Activated CD8-positive, alpha-beta memory T cell treated with anti-CD3 and anti-CD28 coated beads for 36 hours (primary cell): ENCODE results near the gene FAM83B. TPM values are rescaled to one million over a fixed set of nuclear protein-coding genes. Genes with fewer than 3 reads are reported as not detected.
"Not testable (repeated sequence)": the region's sequence is repeated elsewhere in the genome, so short reads cannot be mapped to it uniquely, and the experiment has no call there.

Experiments used
- CTCF ChIA-PET: fragments of 350-600 bp; sonication (Branson Sonifier 250); formaldehyde crosslinking; loops from one replicate; lab custom pipeline; 2021; ENCODE audit warnings: antibody characterized with exemption; lab: Charles Lee
- POLR2A ChIA-PET: fragments of 350-600 bp; sonication (Branson Sonifier 250); formaldehyde crosslinking; loops from one replicate; lab custom pipeline; 2021; ENCODE audit warnings: antibody characterized with exemption; lab: Charles Lee
- total RNA-seq, 2 experiments: library from RNA; stranded (reverse); gene quantifications; one replicate each; pipeline ENCODE4 v1.2.3, GENCODE V29; 2021

FAM83B gene
- total RNA-seq, 2 experiments from 2014 or later: not detected

DNA sequence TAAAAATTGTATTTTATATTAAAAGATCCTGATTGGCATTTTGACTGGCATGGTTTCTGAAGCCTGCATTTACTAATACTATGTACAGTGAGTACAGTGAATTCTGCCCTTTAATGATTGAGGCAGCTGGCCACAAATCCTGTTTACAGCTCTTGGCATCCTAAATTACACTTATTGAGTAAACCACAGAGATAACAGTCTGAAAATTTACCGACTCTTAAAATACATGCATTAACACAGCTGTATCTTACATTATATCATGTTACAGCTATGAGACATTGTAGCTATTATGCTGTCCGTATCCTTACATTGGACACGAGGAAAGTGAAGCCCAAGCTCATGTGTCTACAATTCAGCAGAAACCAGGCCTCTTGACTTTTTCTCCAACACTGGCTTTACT lies 90.8 kb downstream of the FAM83B start:
- ChIA-PET POLR2A (no interaction called here), CTCF (no interaction called here)

- POLR2A ChIA-PET: no interaction called here
These were observed 111.1 kb downstream of the FAM83B start for GRCh38 chr6:54957698-54958097.

GRCh38 chr6:54958446-54958845 lies 111.9 kb downstream of the FAM83B start:
- ChIA-PET POLR2A (no interaction called here), CTCF (no interaction called here)

More at GRCh38 chr6:54957698-54958097, 111.1 kb downstream of the FAM83B start:
- CTCF ChIA-PET: no interaction called here

GRCh38 chr6:54959820-54960219 lies 113.2 kb downstream of the FAM83B start:
- ChIA-PET POLR2A (no interaction called here), CTCF (no interaction called here)

DNA sequence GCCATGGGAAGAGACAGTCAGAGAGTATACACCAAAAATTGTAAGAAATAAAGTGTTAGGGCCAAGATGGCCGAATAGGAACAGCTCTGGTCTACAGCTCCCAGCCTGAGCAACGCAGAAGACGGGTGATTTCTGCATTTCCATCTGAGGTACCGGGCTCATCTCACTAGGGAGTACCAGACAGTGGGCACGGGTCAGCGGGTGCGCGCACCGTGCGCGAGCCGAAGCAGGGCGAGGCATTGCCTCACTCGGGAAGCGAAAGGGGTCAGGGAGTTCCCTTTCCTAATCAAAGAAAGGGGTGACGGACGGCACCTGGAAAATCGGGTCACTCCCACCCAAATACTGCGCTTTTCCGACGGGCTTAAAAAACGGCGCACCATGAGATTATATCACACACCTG lies 114.8 kb downstream of the FAM83B start:
- CTCF ChIA-PET, POLR2A ChIA-PET: not testable (repeated sequence)

GRCh38 chr6:54970337-54970736 lies 123.8 kb downstream of the FAM83B start:
- CTCF ChIA-PET: no interaction called here
- POLR2A ChIA-PET: no interaction called here

DNA sequence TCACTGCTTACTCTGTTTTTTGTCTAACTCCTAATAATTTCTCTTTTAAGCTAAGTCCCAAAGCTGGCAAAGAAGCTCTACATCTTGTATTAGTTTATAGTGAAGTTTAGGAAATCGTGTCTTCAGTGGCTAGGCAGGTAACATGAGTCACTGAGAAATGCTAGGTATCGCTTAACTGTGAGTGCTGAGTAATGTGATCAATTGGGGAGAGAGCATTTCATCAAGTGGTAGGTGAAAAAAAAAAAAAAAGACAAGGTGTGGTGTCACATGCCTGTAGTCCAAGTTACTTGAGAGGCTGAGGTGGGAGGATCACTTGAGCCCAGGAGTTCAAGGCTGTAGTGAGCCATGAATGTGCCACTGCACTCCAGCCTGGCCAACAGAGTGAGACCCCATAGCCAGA lies 125.3 kb downstream of the FAM83B start:
- POLR2A ChIA-PET: no interaction called here
- CTCF ChIA-PET: no interaction called here

DNA sequence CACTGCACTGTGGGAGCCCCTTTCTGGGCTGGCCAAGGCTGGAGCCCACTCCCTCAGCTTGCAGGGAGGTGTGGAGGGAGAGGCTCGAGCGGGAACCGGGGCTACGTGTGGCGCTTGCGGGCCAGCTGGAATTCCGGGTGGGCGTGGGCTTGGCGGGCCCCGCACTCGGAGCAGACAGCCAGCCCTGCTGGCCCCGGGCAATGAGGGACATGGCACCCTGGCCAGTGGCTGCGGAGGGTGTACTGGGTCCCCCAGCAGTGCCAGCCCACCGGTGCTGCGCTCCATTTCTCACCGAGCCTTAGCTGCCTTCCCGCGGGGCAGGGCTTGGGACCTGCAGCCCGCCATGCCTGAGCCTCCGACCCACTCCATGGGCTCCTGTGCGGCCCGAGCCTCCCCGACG lies 132.6 kb downstream of the FAM83B start:
- CTCF ChIA-PET, POLR2A ChIA-PET: not testable (repeated sequence)

- CTCF ChIA-PET: no interaction called here
These were observed 134.1 kb downstream of the FAM83B start for GRCh38 chr6:54980511-54981275.

GRCh38 chr6:54981276-54981609 lies 134.7 kb downstream of the FAM83B start:
- ChIA-PET CTCF (no interaction called here), POLR2A (no interaction called here)

More at GRCh38 chr6:54980511-54981275, 134.1 kb downstream of the FAM83B start:
- POLR2A ChIA-PET: no interaction called here

GRCh38 chr6:54981647-54982046 lies 135.1 kb downstream of the FAM83B start:
- ChIA-PET CTCF (no interaction called here), POLR2A (no interaction called here)

DNA sequence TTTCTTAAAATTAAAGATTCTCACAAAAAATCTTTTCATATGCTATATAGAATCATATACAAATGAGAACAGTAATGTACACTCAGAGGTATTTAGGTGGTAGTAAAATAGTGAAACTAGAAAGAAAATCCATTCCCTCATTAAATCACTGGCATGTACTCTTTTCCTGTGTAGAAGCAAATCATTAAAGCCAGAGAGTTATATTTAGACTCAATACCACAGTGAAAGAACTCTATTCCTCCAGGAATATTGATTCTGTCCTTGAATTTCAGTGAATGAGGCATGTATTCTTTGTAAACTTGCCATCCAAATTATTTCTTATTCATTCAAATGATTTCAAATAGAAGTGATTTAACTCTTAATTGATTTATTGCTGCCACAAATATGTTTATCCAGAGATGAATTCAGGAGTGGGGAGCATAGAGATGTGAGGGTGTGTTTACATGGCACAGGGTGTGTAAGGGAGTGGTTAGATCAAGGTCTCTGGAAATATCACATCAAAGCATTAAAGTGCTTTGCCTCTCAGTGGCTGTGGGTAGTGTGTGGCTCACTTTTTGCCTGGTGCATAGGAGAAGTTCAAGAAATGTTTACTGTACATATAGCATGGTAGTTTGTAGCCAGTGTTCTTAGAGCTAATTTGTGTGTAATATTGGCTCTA lies 141.2 kb downstream of the FAM83B start:
- CTCF ChIA-PET: no interaction called here
- POLR2A ChIA-PET: no interaction called here

DNA sequence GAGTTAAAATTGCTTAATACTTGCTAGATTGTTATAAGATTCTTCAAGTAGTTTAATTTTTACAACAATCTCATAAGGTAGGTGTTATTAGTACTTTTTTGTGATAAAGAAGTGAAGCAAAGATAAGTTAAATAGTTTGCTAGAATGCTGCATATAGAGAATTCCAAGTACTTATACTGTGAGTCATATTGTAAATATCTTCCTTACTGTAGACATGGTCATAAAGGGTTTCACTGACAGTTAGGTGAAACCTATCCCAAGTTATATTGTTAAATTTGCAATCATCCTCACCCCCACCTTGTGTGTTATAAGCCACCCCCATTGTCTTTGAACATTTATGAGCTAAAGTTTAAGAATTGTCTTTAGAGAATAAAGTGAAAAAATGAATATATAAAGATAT lies 142.0 kb downstream of the FAM83B start:
- POLR2A ChIA-PET: no interaction called here
- CTCF ChIA-PET: no interaction called here

DNA sequence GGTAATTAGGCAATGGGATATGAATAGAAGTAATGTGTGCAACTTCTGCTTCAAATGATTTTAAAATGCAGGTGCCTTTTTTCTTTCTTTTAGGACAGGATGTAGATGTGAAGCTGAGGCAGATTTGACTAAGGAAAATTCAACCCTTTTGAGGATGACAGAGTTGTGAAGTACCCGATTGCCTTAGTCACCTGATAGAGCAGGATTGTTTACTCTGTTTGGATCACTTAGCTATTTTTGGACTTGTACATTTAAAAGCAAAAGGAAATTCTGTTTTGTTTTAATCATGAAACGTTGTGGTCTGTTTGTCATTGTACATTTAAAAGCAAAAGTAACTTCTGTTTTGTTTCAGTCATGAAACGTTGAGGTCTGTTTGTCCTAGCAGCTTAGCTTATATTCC lies 143.4 kb downstream of the FAM83B start:
- POLR2A ChIA-PET: no interaction called here
- CTCF ChIA-PET: no interaction called here
